BJ (cell line): ENCODE data around the gene ZNF618. TPM values are rescaled to one million over a fixed set of nuclear protein-coding genes. Genes with fewer than 3 reads are reported as not detected.

Source experiments
- CTCF ChIA-PET: fragments of 350-600 bp; formaldehyde crosslinking; extraction: SDS; loops from one replicate; lab custom pipeline; 2021; ENCODE audit warnings: antibody characterized with exemption, inconsistent platforms; lab: Yijun Ruan, JAX
- POLR2A ChIA-PET: fragments of 300-600 bp; sonication (Branson Sonifier 250); formaldehyde crosslinking; extraction: SDS; loops from one replicate; lab custom pipeline; 2021; ENCODE audit warnings: antibody characterized with exemption; lab: Charles Lee
- DNase-seq: peaks from one replicate; pipeline ENCODE4 v3.0.0-alpha.2; 2011; ENCODE audit warnings: low read depth
- H3K27me3 ChIP-seq: 2 replicates; pipeline ENCODE4 v1.6.0; 2011; ENCODE audit warnings: low read length; ENCODE audit not compliant: control insufficient read depth, insufficient read depth
- H3K36me3 ChIP-seq: 2 replicates; pipeline ENCODE4 v1.5.1; 2011; ENCODE audit warnings: low read length; ENCODE audit not compliant: control insufficient read depth, insufficient read depth
- H3K4me3 ChIP-seq: 2 replicates; pipeline ENCODE4 v1.5.1; 2011; ENCODE audit warnings: low read depth, mild to moderate bottlenecking, control low read depth, low read length
- polyA plus RNA-seq: library from polyadenylated mRNA; depleted of rRNA; stranded (reverse); fragments of >200 nt; gene quantifications from 2 replicates; pipeline ENCODE4 v1.2.3, GENCODE V29; 2011
- TF ChIP-seq, protein P1 (sequence below): IDR thresholded peaks from 2 replicates; pipeline ENCODE4 v1.5.1; 2011; ENCODE audit warnings: low read depth, mild to moderate bottlenecking, control low read depth, inconsistent platforms, low read length, moderate library complexity; ENCODE audit not compliant: insufficient read depth

ZNF618 gene
- polyA plus RNA-seq, 1 experiment = 5.4 TPM

GRCh38 chr9:114097613-114098020 is 221.5 kb downstream of the ZNF618 start:
- ChIA-PET CTCF (interaction anchor here (1.1 to 8.0 kb wide), 2 partner anchors 11 to 14 kb away, joined by 4 to 66 read pairs; no protein-coding TSS in a partner anchor), POLR2A (no interaction called here)
- TF ChIP-seq, protein P1, sequence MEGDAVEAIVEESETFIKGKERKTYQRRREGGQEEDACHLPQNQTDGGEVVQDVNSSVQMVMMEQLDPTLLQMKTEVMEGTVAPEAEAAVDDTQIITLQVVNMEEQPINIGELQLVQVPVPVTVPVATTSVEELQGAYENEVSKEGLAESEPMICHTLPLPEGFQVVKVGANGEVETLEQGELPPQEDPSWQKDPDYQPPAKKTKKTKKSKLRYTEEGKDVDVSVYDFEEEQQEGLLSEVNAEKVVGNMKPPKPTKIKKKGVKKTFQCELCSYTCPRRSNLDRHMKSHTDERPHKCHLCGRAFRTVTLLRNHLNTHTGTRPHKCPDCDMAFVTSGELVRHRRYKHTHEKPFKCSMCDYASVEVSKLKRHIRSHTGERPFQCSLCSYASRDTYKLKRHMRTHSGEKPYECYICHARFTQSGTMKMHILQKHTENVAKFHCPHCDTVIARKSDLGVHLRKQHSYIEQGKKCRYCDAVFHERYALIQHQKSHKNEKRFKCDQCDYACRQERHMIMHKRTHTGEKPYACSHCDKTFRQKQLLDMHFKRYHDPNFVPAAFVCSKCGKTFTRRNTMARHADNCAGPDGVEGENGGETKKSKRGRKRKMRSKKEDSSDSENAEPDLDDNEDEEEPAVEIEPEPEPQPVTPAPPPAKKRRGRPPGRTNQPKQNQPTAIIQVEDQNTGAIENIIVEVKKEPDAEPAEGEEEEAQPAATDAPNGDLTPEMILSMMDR = no peak
- Histone ChIP-seq H3K36me3 (no peaks in the 10 kb centered on the region), H3K27me3 (peaks cover 19% of the 10 kb centered on the region), H3K4me3 (peak overlapping the region; percentile 46)
- no peak for DNase-seq

DNA sequence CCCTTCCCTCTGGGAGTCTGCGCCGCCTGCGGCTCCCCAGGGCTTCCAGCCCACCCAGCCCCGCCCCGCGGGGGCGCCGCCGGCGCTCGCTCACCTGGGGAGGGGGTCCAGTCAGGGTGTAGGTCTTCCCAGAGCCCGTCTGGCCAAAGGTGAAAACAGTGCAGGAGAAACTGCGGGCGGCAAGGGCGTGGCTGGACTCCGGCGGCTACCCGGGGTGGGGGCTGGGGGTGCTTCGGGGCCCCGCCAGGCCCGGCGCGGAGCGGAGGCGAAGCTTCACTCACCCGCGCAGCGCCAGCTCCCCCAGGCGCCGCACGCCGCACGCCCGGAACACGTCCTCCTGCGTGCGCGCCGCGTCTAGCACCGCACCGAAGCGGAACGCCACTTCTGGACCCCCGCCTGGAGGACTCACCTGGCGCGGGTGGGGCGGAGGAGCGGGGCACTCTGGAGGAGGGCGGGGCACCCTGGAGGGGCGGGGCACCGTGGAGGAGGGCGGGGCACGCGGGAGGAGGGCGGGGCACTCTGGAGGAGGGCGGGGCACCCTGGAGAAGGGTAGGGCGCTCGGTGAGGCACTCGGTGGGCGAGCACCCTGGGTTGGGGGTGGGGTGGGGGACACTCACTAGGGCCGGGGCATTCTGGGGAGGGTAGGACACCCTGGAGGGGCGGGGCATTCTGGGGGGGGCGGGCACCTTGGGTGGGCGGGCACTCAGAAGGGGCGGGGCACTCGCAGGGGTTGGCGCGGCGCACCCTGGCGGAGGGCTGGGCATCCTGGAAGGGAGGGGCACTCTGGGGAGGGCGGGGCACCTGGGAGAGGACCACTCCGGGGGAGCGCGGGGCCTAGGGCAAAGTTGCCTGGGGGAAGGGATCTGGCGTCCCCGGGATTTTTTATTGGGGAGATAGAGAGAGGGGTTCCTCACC is 222.2 kb downstream of the ZNF618 start:
- DNase-seq = no peak
- Histone ChIP-seq H3K4me3 (peak overlapping the region; percentile 46), H3K27me3 (peaks cover 18% of the 10 kb centered on the region), H3K36me3 (no peaks in the 10 kb centered on the region)
- TF ChIP-seq, protein P1 = 0 out of 2 replicates have a peak, but pooled peaks have one; percentile 16
- ChIA-PET CTCF (interaction anchor here (1.1 to 8.0 kb wide), 3 partner anchors 10 to 14 kb away, joined by 4 to 66 read pairs (median 6); no protein-coding TSS in a partner anchor), POLR2A (no interaction called here)

DNA sequence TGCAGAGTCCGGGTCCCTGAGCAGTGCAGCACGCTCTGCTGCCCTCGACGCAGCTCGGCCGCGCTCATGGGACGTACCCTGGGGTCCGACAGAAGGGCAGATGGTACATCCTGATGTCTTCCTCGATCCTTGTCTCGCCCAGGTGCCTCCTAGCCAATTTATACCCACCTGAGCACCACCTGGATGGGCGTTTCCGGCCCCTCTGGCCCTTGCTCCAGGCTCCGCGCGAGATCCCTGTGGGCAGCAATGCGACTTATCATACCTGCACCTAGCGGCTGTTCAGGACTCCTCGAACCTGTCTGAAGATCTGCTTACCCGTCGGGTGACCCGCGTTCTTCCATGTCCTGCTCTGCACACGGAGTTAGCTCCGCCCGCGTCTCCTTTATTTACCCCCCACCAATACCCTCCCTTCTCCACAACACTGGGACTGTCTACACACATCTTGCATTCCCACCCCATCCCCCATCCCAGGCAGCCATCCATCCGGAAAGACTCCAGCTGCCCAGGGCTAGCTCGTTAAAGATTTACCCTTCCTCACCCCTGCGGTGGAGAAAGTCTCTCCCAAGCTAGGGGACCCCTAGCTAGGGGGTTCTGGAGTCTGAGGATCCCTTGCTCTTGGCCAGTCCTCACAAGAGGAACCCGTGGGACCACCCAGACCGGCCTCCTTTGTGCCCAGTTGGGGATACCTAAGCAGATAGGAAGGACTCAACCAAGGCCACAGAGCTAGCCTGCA is 223.0 kb downstream of the ZNF618 start, which contains the start of gene KIF12:
KIF12 (minus strand) TSS at position 357 of the 733 bp plus-strand sequence; CDS start at position 341, 16 bp downstream.
- TF ChIP-seq, protein P1 = no peak
- DNase-seq = no peak
- ChIA-PET CTCF (interaction anchor here (1.2 to 8.0 kb wide), 4 partner anchors 9 to 209 kb away, joined by 3 to 66 read pairs (median 4); no protein-coding TSS in a partner anchor), POLR2A (no interaction called here)
- no peaks in the 10 kb centered on the region for H3K36me3 ChIP-seq
- H3K27me3 ChIP-seq = peaks cover 18% of the 10 kb centered on the region
- peak within 1 kb of the TSS; percentile 46 for H3K4me3 ChIP-seq

DNA sequence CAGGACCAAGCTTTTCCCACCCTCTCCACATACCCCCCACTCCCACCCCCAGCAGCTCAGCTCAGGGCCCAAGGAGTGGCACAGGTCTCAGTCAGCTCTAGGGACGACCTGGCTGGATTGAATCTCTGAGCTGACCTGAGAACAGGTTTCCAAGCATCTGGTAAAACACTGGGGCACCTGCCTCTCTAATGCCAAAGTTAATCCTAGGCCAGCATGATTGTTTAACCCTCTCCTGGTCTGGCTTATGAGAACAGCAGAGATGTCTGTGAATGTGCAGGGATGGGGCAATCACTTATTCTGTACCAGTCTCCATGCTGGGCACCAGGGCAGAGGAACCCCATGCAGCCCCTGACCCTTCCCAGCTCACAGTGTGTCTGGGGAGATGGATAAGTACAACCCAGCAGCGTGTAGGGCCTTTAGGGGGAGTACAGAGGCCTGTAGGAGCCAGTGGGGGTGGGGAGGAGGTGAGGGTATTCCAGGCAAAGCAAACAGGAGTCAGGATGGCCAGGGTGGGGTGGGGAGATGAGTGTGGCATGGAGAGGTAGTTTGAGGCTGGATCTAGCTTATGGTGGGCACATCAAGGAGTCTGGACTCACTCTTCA is 223.7 kb downstream of the ZNF618 start:
- TF ChIP-seq, protein P1 = no peak
- ChIA-PET POLR2A (no interaction called here), CTCF (interaction anchor here (0.7 to 8.0 kb wide), 6 partner anchors 9 to 208 kb away, joined by 3 to 66 read pairs (median 4); no protein-coding TSS in a partner anchor)
- H3K4me3 ChIP-seq = no peak overlapping the region
- peaks cover 18% of the 10 kb centered on the region for H3K27me3 ChIP-seq
- no peak for DNase-seq
- no peaks in the 10 kb centered on the region for H3K36me3 ChIP-seq
